Ovary (tissue), 9 donors: Measurements from ENCODE around the gene RGS3. TPM values are rescaled to one million over a fixed set of nuclear protein-coding genes. Genes with fewer than 3 reads are reported as not detected.
A peak's percentile ranks its signal among the peaks of the same experiment; 100 is the strongest.

Experiments
- DNase-seq, 5 donors: peaks; one replicate each; pipeline ENCODE4 v3.0.0-alpha.2; 2019 to 2020
- H3K27ac ChIP-seq, 2 donors: fragments of 200-600 bp; one replicate each; pipeline versions ENCODE4 v1.5.1 to v1.8.0; 2019 to 2022
- H3K27me3 ChIP-seq: fragments of 200-600 bp; one replicate; pipeline ENCODE4 v1.8.0; 2022
- H3K36me3 ChIP-seq: fragments of 200-600 bp; sonication (generic); one replicate; pipeline ENCODE4 v1.5.1; 2019
- H3K4me1 ChIP-seq: one replicate; pipeline ENCODE4 v1.8.1; 2013; ENCODE audit warnings: mild to moderate bottlenecking, moderate library complexity; ENCODE audit not compliant: insufficient read depth
- H3K4me3 ChIP-seq: fragments of 200-600 bp; sonication (generic); one replicate; pipeline ENCODE4 v1.5.1; 2017
- H3K9me3 ChIP-seq, 2 donors: fragments of 200-600 bp in 1 of 2; sonication (generic) in 1 of 2; one replicate each; pipeline versions ENCODE4 v1.5.1 to v1.8.1; 2013 to 2019; ENCODE audit warnings: mild to moderate bottlenecking in 1 of 2, moderate library complexity in 1 of 2
- CTCF ChIP-seq, 3 donors: fragments of 450-650 bp in 2 of 3; fragments of 200-600 bp in 1 of 3; IDR thresholded peaks; one replicate each; pipeline versions ENCODE4 v1.5.1 to v1.8.0; 2016 to 2022; ENCODE audit warnings: antibody characterized with exemption in 3 of 3, mild to moderate bottlenecking in 1 of 3
- EP300 ChIP-seq: sonication (generic); formaldehyde crosslinking; IDR thresholded peaks from one replicate; pipeline ENCODE4 v1.6.1; 2017; ENCODE audit warnings: antibody characterized with exemption
- POLR2A ChIP-seq: fragments of 450-650 bp; IDR thresholded peaks from one replicate; pipeline ENCODE4 v1.6.1; 2017; ENCODE audit warnings: antibody characterized with exemption, mild to moderate bottlenecking, moderate library complexity
- WGBS, 3 donors: extraction: QIAGEN DNeasy Blood & Tissue Kit in 1 of 3; methylation state at CpG; one replicate each; pipeline versions ENCODE4 v1.1.5 to v1.1.7; 2013 to 2017; 5-methylcytosine and 5-hydroxymethylcytosine counted together
- intact Hi-C, 4 donors: fragments of 100-400 bp; cut with DNase I; formaldehyde crosslinking; loops; one replicate each; pipeline versions ENCODE4 v1.11.0 to v1.15.1; 2022 to 2023
- polyA plus RNA-seq, 2 donors: library from polyadenylated mRNA; stranded (reverse); fragments of 200-250 nt in 1 of 2; fragments of 350-450 nt in 1 of 2; fragmentation: Illumina TruSeq in 1 of 2; extraction: RNeasy Lipid Tissue Mini Kit (QIAGEN cat#74804) in 1 of 2; gene quantifications; one replicate each; pipeline ENCODE4 v1.2.3, GENCODE V29; 2013 to 2014
- total RNA-seq, 7 donors: library from RNA; depleted of rRNA in 2 of 7; stranded (reverse); fragments of >200 nt in 2 of 7; fragmentation: NEBNext Ultra II Directional in 3 of 7; extraction: Animal tissue kit (Norgen Biotek cat#: 25700) in 3 of 7; gene quantifications; one replicate each; pipeline versions ENCODE4 v1.1.0 to v1.2.4, GENCODE V29; 2016 to 2023
- donor health status: DM: no; HTN: no; CAD: no; lungs with moderate emphysema.
- donor health status: DM: no; HTN: no; CAD: no.
- donor health status: Bipolar disorder and iron deficiency.
- donor health status: DM: yes; HTN: yes; CAD: no.
- donor health status: DM: no; HTN: no; CAD: no.
- donor health status: DM: yes; HTN: yes; CAD: no.

The RGS3 gene
- total and polyA plus RNA-seq, 9 donors, result 6.1 to 49.3 (median 15.4) TPM

GRCh38 chr9:113640418-113640817 is 176.9 kb downstream of the RGS3 start:
- intact Hi-C loops, result no loop called here
- TF ChIP-seq CTCF (IDR thresholded peaks at IDR 0.05) (no peak), POLR2A (no peak), EP300 (no peak)
- no peak overlapping the region for H3K27ac ChIP-seq
- no peak for DNase-seq
- no peaks in the 10 kb centered on the region for H3K27me3 ChIP-seq
- H3K4me3 ChIP-seq, result no peak overlapping the region
- H3K36me3 ChIP-seq, result no peaks in the 10 kb centered on the region
- 82 to 85% (median 83%) methylated on average over 6 of the region's 6 CpGs for WGBS, 3 donors
- no peaks in the 10 kb centered on the region for H3K9me3 ChIP-seq
- no peaks in the 10 kb centered on the region for H3K4me1 ChIP-seq

GRCh38 chr9:113641100-113641885 is 177.8 kb downstream of the RGS3 start:
- intact Hi-C loops, result no loop called here
- Histone ChIP-seq H3K9me3 (no peaks in the 10 kb centered on the region), H3K27ac (no peak overlapping the region), H3K36me3 (no peaks in the 10 kb centered on the region), H3K4me3 (no peak overlapping the region), H3K4me1 (no peaks in the 10 kb centered on the region), H3K27me3 (no peaks in the 10 kb centered on the region)
- DNase-seq, result no peak
- no peak for TF ChIP-seq CTCF (IDR thresholded peaks at IDR 0.05)
- no peak for TF ChIP-seq POLR2A
- no peak for TF ChIP-seq EP300
- WGBS, 3 donors, result 84 to 90% (median 84%) methylated on average over 7 of the region's 7 CpGs

- DNase-seq, result no peak
Observed at GRCh38 chr9:113644321-113644720, 180.8 kb downstream of the RGS3 start.

GRCh38 chr9:113645227-113645977 is 181.9 kb downstream of the RGS3 start:
- H3K9me3 ChIP-seq, result no peaks in the 10 kb centered on the region
- H3K4me3 ChIP-seq, result no peak overlapping the region
- H3K36me3 ChIP-seq, result no peaks in the 10 kb centered on the region
- no peak overlapping the region for H3K27ac ChIP-seq
- TF ChIP-seq CTCF (IDR thresholded peaks at IDR 0.05), result no peak
- no peak for TF ChIP-seq EP300
- 90 to 93% (median 91%) methylated on average over 15 of the region's 15 CpGs for WGBS, 3 donors
- DNase-seq, result peak in 1 of 5 donors; percentile 5
- H3K27me3 ChIP-seq, result no peaks in the 10 kb centered on the region
- peaks cover 3% of the 10 kb centered on the region for H3K4me1 ChIP-seq
- intact Hi-C loops, result no loop called here

More at GRCh38 chr9:113644321-113644720, 180.8 kb downstream of the RGS3 start:
- no peaks in the 10 kb centered on the region for H3K27me3 ChIP-seq
- intact Hi-C loops, result no loop called here
- no peak overlapping the region for H3K27ac ChIP-seq
- no peaks in the 10 kb centered on the region for H3K4me1 ChIP-seq
- H3K4me3 ChIP-seq, result no peak overlapping the region
- 32 to 50% (median 40%) methylated on average over 2 of the region's 2 CpGs for WGBS, 3 donors
- TF ChIP-seq EP300, result no peak
- no peaks in the 10 kb centered on the region for H3K9me3 ChIP-seq
- H3K36me3 ChIP-seq, result no peaks in the 10 kb centered on the region

- H3K27ac ChIP-seq, result no peak overlapping the region
- no peaks in the 10 kb centered on the region for H3K27me3 ChIP-seq
- H3K4me3 ChIP-seq, result no peak overlapping the region
- intact Hi-C loops, result no loop called here
- H3K36me3 ChIP-seq, result no peaks in the 10 kb centered on the region
- WGBS, 3 donors, result 88 to 95% (median 91%) methylated on average over 3 of the region's 3 CpGs
- no peak for DNase-seq
- no peaks in the 10 kb centered on the region for H3K9me3 ChIP-seq
- H3K4me1 ChIP-seq, result peaks cover 4% of the 10 kb centered on the region
- no peak for TF ChIP-seq EP300
- TF ChIP-seq CTCF (IDR thresholded peaks at IDR 0.05), result no peak
Observed at GRCh38 chr9:113645978-113646253, 182.4 kb downstream of the RGS3 start.
